Measurements from ENCODE around the gene ANGPTL5. TPM values are rescaled to one million over a fixed set of nuclear protein-coding genes. Genes with fewer than 3 reads are reported as not detected.

ANGPTL5 gene
- polyA plus RNA-seq, 3 donors: not detected

GRCh38 chr11:101912823-101913284, 3.5 kb downstream of the ANGPTL5 start:
- TF ChIP-seq CTCF (IDR thresholded peaks at IDR 0.05): no peak
- no peaks in the 10 kb centered on the region for H4K20me1 ChIP-seq (ENCODE audit: insufficient read depth, low read length)
- Mint-ChIP-seq H3K9me3 (peaks cover 0 to 6% (median 0%) of the 10 kb centered on the region in 7 donors), H3K4me1 (peaks cover 24% of the 10 kb centered on the region), H3K27me3 (ENCODE audit: low read depth in 3 of 3) (peaks cover 2 to 18% (median 10%) of the 10 kb centered on the region in 3 donors), H3K36me3 (no peaks in the 10 kb centered on the region), H3K27ac (no peak overlapping the region), H3K4me3 (no peak overlapping the region)
- no peak overlapping the region for H3K4me3 ChIP-seq (replicated peaks in 1 of 3; ENCODE audit: low read depth in 2 of 3, low read length in 3 of 3)
- WGBS (ENCODE audit: insufficient coverage): 100% methylated on average over 1 of the region's 3 CpGs
- H3K27ac ChIP-seq (ENCODE audit: low read depth in 1 of 2, low read length in 2 of 2): no peak overlapping the region
- peaks cover 2 to 9% of the 10 kb centered on the region in 2 donors for H3K27me3 ChIP-seq (ENCODE audit: control insufficient read depth in 2 of 2, insufficient read depth in 2 of 2, low read length in 2 of 2)
- H3K79me2 ChIP-seq (ENCODE audit: insufficient read depth, low read length): no peaks in the 10 kb centered on the region
- no peak for DNase-seq
- H3K36me3 ChIP-seq (replicated peaks in 1 of 2; ENCODE audit: control insufficient read depth in 1 of 2, insufficient read depth in 2 of 2, low read length in 2 of 2): no peaks in the 10 kb centered on the region
- no peak overlapping the region for H2AFZ ChIP-seq (ENCODE audit: insufficient read depth, low read depth, low read length, poor library complexity, severe bottlenecking)
- no peaks in the 10 kb centered on the region for H3K9me3 ChIP-seq (replicated peaks in 1 of 2; ENCODE audit: control insufficient read depth in 1 of 2, insufficient read depth in 1 of 2, low read length in 2 of 2)
- intact Hi-C loops (cut with micrococcal nuclease): no loop called here
- no peak overlapping the region for H3K9ac ChIP-seq (ENCODE audit: insufficient read depth, low read length, poor library complexity, severe bottlenecking)
- peaks cover 16 to 18% of the 10 kb centered on the region in 2 donors for H3K4me1 ChIP-seq (ENCODE audit: control insufficient read depth in 1 of 2, insufficient read depth in 2 of 2, low read length in 2 of 2)
- H3K4me2 ChIP-seq (replicated peaks; ENCODE audit: extremely low read depth, low read length, poor library complexity, severe bottlenecking): no peak overlapping the region

- no peak overlapping the region for H2AFZ ChIP-seq (ENCODE audit: insufficient read depth, low read depth, low read length, poor library complexity, severe bottlenecking)
- Mint-ChIP-seq H3K4me1 (no peaks in the 10 kb centered on the region), H3K27me3 (ENCODE audit: low read depth in 3 of 3) (peaks cover 2 to 10% (median 2%) of the 10 kb centered on the region in 3 donors), H3K36me3 (no peaks in the 10 kb centered on the region), H3K9me3 (no peaks in the 10 kb centered on the region), H3K4me3 (no peak overlapping the region), H3K27ac (no peak overlapping the region)
- no peaks in the 10 kb centered on the region for H3K9me3 ChIP-seq (replicated peaks in 1 of 2; ENCODE audit: control insufficient read depth in 1 of 2, insufficient read depth in 1 of 2, low read length in 2 of 2)
- peaks cover 4% of the 10 kb centered on the region in 2 donors for H3K27me3 ChIP-seq (ENCODE audit: control insufficient read depth in 2 of 2, insufficient read depth in 2 of 2, low read length in 2 of 2)
- no peaks in the 10 kb centered on the region for H3K36me3 ChIP-seq (replicated peaks in 1 of 2; ENCODE audit: control insufficient read depth in 1 of 2, insufficient read depth in 2 of 2, low read length in 2 of 2)
- WGBS (ENCODE audit: insufficient coverage): no CpG with 5 or more reads among the region's 2 CpGs
- H3K27ac ChIP-seq (ENCODE audit: low read depth in 1 of 2, low read length in 2 of 2): no peak overlapping the region
- TF ChIP-seq CTCF (IDR thresholded peaks at IDR 0.05): no peak
- no peaks in the 10 kb centered on the region for H3K4me1 ChIP-seq (ENCODE audit: control insufficient read depth in 1 of 2, insufficient read depth in 2 of 2, low read length in 2 of 2)
- H3K79me2 ChIP-seq (ENCODE audit: insufficient read depth, low read length): no peaks in the 10 kb centered on the region
- no peak overlapping the region for H3K9ac ChIP-seq (ENCODE audit: insufficient read depth, low read length, poor library complexity, severe bottlenecking)
- H3K4me2 ChIP-seq (replicated peaks; ENCODE audit: extremely low read depth, low read length, poor library complexity, severe bottlenecking): no peak overlapping the region
- no peak for DNase-seq
- no peak overlapping the region for H3K4me3 ChIP-seq (replicated peaks in 1 of 3; ENCODE audit: low read depth in 2 of 3, low read length in 3 of 3)
- intact Hi-C loops (cut with micrococcal nuclease): no loop called here
- H4K20me1 ChIP-seq (ENCODE audit: insufficient read depth, low read length): no peaks in the 10 kb centered on the region
These were observed 7.2 kb downstream of the ANGPTL5 start for GRCh38 chr11:101909087-101909486.
